OCI-LY1 (cell line): Measurements from ENCODE around the gene BTBD6.

Experiments used
- H2AFZ ChIP-seq: fragments of 200-600 bp; sonication (generic), shearing (Covaris generic); 2 replicates; pipeline ENCODE4 v1.6.0; 2014; ENCODE audit warnings: antibody characterized with exemption, mild to moderate bottlenecking, low read length
- H3F3A ChIP-seq: fragments of 200-600 bp; sonication (generic), shearing (Covaris generic); 2 replicates; pipeline ENCODE4 v1.6.0; 2014; ENCODE audit warnings: mild to moderate bottlenecking, antibody characterized with exemption, low read length, moderate library complexity; ENCODE audit not compliant: insufficient read depth
- H3K27ac ChIP-seq: fragments of 200-600 bp; sonication (generic); 2 replicates; pipeline ENCODE4 v1.5.1; 2014; ENCODE audit warnings: low read length, mixed run types, mild to moderate bottlenecking, low read depth; ENCODE audit not compliant: poor library complexity, severe bottlenecking
- H3K27me3 ChIP-seq: fragments of 200-600 bp; sonication (generic); 2 replicates; pipeline ENCODE4 v1.6.0; 2014; ENCODE audit warnings: antibody characterized with exemption, mild to moderate bottlenecking, low read length, moderate library complexity; ENCODE audit not compliant: insufficient read depth
- H3K36me3 ChIP-seq: fragments of 200-600 bp; sonication (generic); 2 replicates; pipeline ENCODE4 v1.6.1; 2014; ENCODE audit warnings: mild to moderate bottlenecking, antibody characterized with exemption, low read length, moderate library complexity, mixed read lengths; ENCODE audit not compliant: insufficient read depth
- H3K4me1 ChIP-seq: fragments of 200-600 bp; sonication (generic); 2 replicates; pipeline ENCODE4 v1.5.1; 2014; ENCODE audit warnings: mild to moderate bottlenecking, low read length, moderate library complexity; ENCODE audit not compliant: insufficient read depth, severe bottlenecking
- H3K4me2 ChIP-seq: fragments of 200-600 bp; sonication (generic), shearing (Covaris generic); 2 replicates; pipeline ENCODE4 v1.6.1; 2014; ENCODE audit warnings: low read length
- H3K4me3 ChIP-seq: fragments of 200-600 bp; sonication (generic); 2 replicates; pipeline ENCODE4 v1.5.1; 2014; ENCODE audit warnings: low read length, low read depth, mild to moderate bottlenecking, mixed read lengths; ENCODE audit not compliant: poor library complexity, severe bottlenecking
- H3K79me2 ChIP-seq: fragments of 200-600 bp; shearing (Covaris generic); 2 replicates; pipeline ENCODE4 v1.6.1; 2016; ENCODE audit warnings: mixed run types, low read length, mixed read lengths; ENCODE audit not compliant: insufficient read depth
- H3K9ac ChIP-seq: fragments of 200-600 bp; sonication (generic), shearing (Covaris generic); 2 replicates; pipeline ENCODE4 v1.6.1; 2014; ENCODE audit warnings: mild to moderate bottlenecking, low read length, mixed read lengths
- H3K9me2 ChIP-seq: fragments of 200-600 bp; sonication (generic), shearing (Covaris generic); 2 replicates; pipeline ENCODE4 v1.6.1; 2014; ENCODE audit warnings: low read depth, mild to moderate bottlenecking, low read length, mixed read lengths
- H3K9me3 ChIP-seq: fragments of 200-600 bp; shearing (Covaris generic); 2 replicates; pipeline ENCODE4 v1.6.1; 2014; ENCODE audit warnings: low read length, mixed read lengths
- H4K20me1 ChIP-seq: fragments of 200-600 bp; sonication (generic), shearing (Covaris generic); 2 replicates; pipeline ENCODE4 v1.6.0; 2016; ENCODE audit warnings: mild to moderate bottlenecking, low read length; ENCODE audit not compliant: insufficient read depth
- EZH2 ChIP-seq: fragments of 200-600 bp; sonication (generic), shearing (Covaris generic); IDR thresholded peaks from 2 replicates; pipeline ENCODE4 v1.8.0; 2017; ENCODE audit warnings: borderline replicate concordance, mixed run types, mild to moderate bottlenecking, antibody characterized with exemption, low read length, moderate library complexity, mixed read lengths
- TF ChIP-seq, protein P1 (sequence below): fragments of 200-600 bp; sonication (generic), shearing (Covaris generic); IDR thresholded peaks from 2 replicates; pipeline ENCODE4 v1.5.1; 2017; ENCODE audit warnings: mild to moderate bottlenecking, antibody characterized with exemption, low read length, moderate library complexity, mixed read lengths

BTBD6 gene

DNA sequence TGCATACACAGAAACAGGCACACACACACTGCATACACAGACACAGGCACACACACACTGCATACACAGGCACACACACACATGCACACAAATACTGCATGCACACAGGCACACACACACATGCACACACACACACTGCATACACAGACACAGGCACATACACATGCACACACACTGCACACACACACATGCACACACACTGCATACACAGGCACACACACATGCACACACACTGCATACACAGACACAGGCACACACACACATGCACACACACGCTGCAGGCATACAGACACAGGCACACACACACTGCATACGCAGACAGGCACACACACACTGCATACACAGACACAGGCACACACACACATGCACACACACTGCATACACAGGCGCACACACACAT is 32.7 kb upstream of the BTBD6 start:
- Histone ChIP-seq H4K20me1 (no peaks in the 10 kb centered on the region), H3K9me2 (no peaks in the 10 kb centered on the region)
- TF ChIP-seq EZH2: no peak
- TF ChIP-seq, protein P1, sequence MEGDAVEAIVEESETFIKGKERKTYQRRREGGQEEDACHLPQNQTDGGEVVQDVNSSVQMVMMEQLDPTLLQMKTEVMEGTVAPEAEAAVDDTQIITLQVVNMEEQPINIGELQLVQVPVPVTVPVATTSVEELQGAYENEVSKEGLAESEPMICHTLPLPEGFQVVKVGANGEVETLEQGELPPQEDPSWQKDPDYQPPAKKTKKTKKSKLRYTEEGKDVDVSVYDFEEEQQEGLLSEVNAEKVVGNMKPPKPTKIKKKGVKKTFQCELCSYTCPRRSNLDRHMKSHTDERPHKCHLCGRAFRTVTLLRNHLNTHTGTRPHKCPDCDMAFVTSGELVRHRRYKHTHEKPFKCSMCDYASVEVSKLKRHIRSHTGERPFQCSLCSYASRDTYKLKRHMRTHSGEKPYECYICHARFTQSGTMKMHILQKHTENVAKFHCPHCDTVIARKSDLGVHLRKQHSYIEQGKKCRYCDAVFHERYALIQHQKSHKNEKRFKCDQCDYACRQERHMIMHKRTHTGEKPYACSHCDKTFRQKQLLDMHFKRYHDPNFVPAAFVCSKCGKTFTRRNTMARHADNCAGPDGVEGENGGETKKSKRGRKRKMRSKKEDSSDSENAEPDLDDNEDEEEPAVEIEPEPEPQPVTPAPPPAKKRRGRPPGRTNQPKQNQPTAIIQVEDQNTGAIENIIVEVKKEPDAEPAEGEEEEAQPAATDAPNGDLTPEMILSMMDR: no peak

DNA sequence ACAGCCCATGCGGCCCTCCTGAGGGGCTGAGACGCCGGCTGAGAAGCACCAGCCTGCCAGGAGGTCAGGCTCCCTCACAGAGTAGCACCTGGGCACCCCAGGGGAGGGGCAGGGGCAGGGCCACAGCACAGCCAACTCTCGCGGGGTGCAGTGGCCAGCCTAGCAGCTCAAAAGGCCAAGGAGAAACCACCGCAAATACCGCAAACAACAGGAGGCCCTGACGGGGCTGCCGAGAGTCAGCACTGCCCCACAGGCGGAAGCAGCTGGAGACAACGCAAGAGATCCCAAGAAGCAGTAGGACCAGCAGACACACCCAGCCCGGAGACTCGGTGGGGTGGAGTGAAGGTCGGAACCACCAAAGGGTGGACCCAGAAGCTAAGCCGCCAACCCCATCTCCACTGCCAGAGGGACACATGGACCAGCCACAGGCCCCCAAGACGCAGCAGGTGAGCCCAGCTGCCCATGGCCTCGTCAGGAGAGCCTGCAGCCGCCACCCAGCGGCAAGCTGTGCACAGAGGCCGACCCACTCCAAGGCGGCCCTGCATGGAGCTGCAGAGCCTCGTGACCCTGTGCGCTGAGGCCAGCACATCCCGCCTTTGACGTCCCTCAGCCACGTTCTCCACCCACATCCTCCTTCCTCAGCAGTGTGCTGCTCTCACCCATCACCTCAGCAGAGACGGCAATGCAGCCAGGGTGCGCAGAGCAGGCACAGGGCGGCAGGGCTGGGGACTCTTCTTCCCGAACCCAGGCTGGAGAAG is 31.7 kb upstream of the BTBD6 start:
- Histone ChIP-seq H4K20me1 (no peaks in the 10 kb centered on the region), H3K4me3 (no peak overlapping the region), H3K27ac (no peak overlapping the region), H3F3A (no peaks in the 10 kb centered on the region), H3K79me2 (no peaks in the 10 kb centered on the region), H3K9me2 (no peaks in the 10 kb centered on the region), H3K9me3 (no peaks in the 10 kb centered on the region), H3K27me3 (no peaks in the 10 kb centered on the region), H2AFZ (no peak overlapping the region), H3K9ac (no peak overlapping the region), H3K4me1 (no peaks in the 10 kb centered on the region), H3K4me2 (no peak overlapping the region), H3K36me3 (no peaks in the 10 kb centered on the region; the same call in 1 of the 2 replicates)
- no peak for TF ChIP-seq EZH2
- TF ChIP-seq, protein P1: no peak

More for the DNA sequence above, 32.7 kb upstream of the BTBD6 start:
- Histone ChIP-seq H2AFZ (no peak overlapping the region), H3K27me3 (no peaks in the 10 kb centered on the region), H3F3A (no peaks in the 10 kb centered on the region), H3K79me2 (no peaks in the 10 kb centered on the region), H3K27ac (no peak overlapping the region), H3K36me3 (no peaks in the 10 kb centered on the region), H3K4me2 (no peak overlapping the region), H3K9ac (no peak overlapping the region), H3K4me3 (no peak overlapping the region), H3K4me1 (no peaks in the 10 kb centered on the region), H3K9me3 (no peaks in the 10 kb centered on the region)

DNA sequence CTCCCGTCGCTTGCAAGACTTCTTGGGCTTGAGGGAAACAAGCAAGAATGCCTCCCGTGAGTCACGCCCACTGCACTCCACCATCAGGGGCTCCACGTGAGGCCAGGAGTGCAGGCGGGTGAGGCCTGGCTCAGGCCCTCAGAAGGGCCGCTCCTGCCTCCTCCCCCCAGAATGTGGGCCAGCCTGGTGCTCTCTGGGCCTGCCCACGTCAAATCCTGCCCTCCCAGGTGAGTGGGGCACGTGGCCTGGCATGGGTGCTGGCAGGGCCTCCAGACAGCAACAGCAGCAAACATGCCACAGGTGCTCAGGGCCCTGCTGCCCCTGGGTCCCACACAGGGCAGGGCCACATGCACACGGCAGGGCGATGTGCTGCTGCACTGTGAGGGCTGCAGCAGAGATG is 30.6 kb upstream of the BTBD6 start:
- H3K9me2 ChIP-seq: no peaks in the 10 kb centered on the region
- no peaks in the 10 kb centered on the region; the same call in 1 of the 2 replicates for H3K36me3 ChIP-seq
- TF ChIP-seq EZH2: no peak
- TF ChIP-seq, protein P1: no peak
- H3K4me3 ChIP-seq: no peak overlapping the region
- H4K20me1 ChIP-seq: no peaks in the 10 kb centered on the region
- peaks cover under 1% of the 10 kb centered on the region for H3K4me1 ChIP-seq
- H3K79me2 ChIP-seq: no peaks in the 10 kb centered on the region
- no peaks in the 10 kb centered on the region for H3K27me3 ChIP-seq
- H3K9me3 ChIP-seq: no peaks in the 10 kb centered on the region
- no peak overlapping the region for H3K4me2 ChIP-seq
- no peak overlapping the region for H3K27ac ChIP-seq
- H3K9ac ChIP-seq: no peak overlapping the region
- H2AFZ ChIP-seq: no peak overlapping the region
- H3F3A ChIP-seq: no peaks in the 10 kb centered on the region
